Dermis blood vessel endothelial cell (primary cell): ENCODE results near the gene ALPI. TPM values are rescaled to one million over a fixed set of nuclear protein-coding genes. Genes with fewer than 3 reads are reported as not detected.
"Not testable (repeated sequence)": the region's sequence is repeated elsewhere in the genome, so short reads cannot be mapped to it uniquely, and the experiment has no call there.

Experiments used
- DNase-seq: peaks from one replicate; pipeline ENCODE4 v3.0.0; 2010
- total RNA-seq: library from RNA; depleted of rRNA; stranded (reverse); fragments of >200 nt; gene quantifications from 2 replicates; pipeline ENCODE4 v1.2.3, GENCODE V29; 2014

The ALPI gene
- total RNA-seq, 1 donor from 2014 or later, result not detected

- no peak for DNase-seq
Measured at GRCh38 chr2:232421189-232421785, 34.7 kb upstream of the ALPI start.

- DNase-seq, result no peak
Measured at GRCh38 chr2:232422051-232422450, 33.9 kb upstream of the ALPI start.

- not testable (repeated sequence) for DNase-seq
Measured at GRCh38 chr2:232422996-232423395, 33.0 kb upstream of the ALPI start.

- DNase-seq, result not testable (repeated sequence)
Measured at GRCh38 chr2:232423407-232423806, 32.5 kb upstream of the ALPI start.

- no peak for DNase-seq
Measured at GRCh38 chr2:232431705-232432590, 24.0 kb upstream of the ALPI start.

GRCh38 chr2:232432598-232433184 is 23.3 kb upstream of the ALPI start:
- DNase-seq, result no peak

- DNase-seq, result not testable (repeated sequence)
Measured at GRCh38 chr2:232433622-232434021, 22.3 kb upstream of the ALPI start.

GRCh38 chr2:232434091-232434490 is 21.9 kb upstream of the ALPI start:
- DNase-seq, result no peak

- no peak for DNase-seq
Measured at GRCh38 chr2:232434563-232435374, 21.2 kb upstream of the ALPI start.

- no peak for DNase-seq
Measured at GRCh38 chr2:232435375-232435648, 20.6 kb upstream of the ALPI start.

GRCh38 chr2:232435805-232436204 is 20.1 kb upstream of the ALPI start:
- no peak for DNase-seq

GRCh38 chr2:232436381-232437194 is 19.4 kb upstream of the ALPI start:
- DNase-seq, result no peak

- no peak for DNase-seq
Measured at GRCh38 chr2:232437195-232437571, 18.8 kb upstream of the ALPI start.

GRCh38 chr2:232438091-232438490 is 17.9 kb upstream of the ALPI start:
- no peak for DNase-seq

GRCh38 chr2:232438951-232439757 is 16.8 kb upstream of the ALPI start:
- peak; percentile 56 for DNase-seq

- DNase-seq, result no peak
Measured at GRCh38 chr2:232439758-232440135, 16.2 kb upstream of the ALPI start.

- DNase-seq, result peak; percentile 84
Measured at GRCh38 chr2:232440220-232441018, 15.5 kb upstream of the ALPI start.

- DNase-seq, result no peak
Measured at GRCh38 chr2:232441147-232441651, 14.8 kb upstream of the ALPI start.

GRCh38 chr2:232441922-232442321 is 14.0 kb upstream of the ALPI start:
- DNase-seq, result not testable (repeated sequence)

- not testable (repeated sequence) for DNase-seq
Measured at GRCh38 chr2:232442431-232442830, 13.5 kb upstream of the ALPI start.
